H9 (cell line): Measurements from ENCODE around the gene TPPP3. TPM values are rescaled to one million over a fixed set of nuclear protein-coding genes. Genes with fewer than 3 reads are reported as not detected.

Experiments
- DNase-seq: peaks from one replicate; pipeline ENCODE4 v3.0.0-alpha.2; 2017
- H2AFZ ChIP-seq: one replicate; pipeline ENCODE4 v1.6.1; 2013; ENCODE audit warnings: mild to moderate bottlenecking, low read length, control low read depth, moderate library complexity
- H2AK5ac ChIP-seq: 2 replicates; pipeline ENCODE4 v1.6.1; 2013; ENCODE audit warnings: low read length, control low read depth, mixed read lengths; ENCODE audit not compliant: insufficient read length
- H2BK120ac ChIP-seq: one replicate; pipeline ENCODE4 v1.6.1; 2013; ENCODE audit warnings: low read depth, mild to moderate bottlenecking, low read length, control low read depth, inconsistent platforms; ENCODE audit not compliant: poor library complexity, severe bottlenecking
- H2BK12ac ChIP-seq: 2 replicates; pipeline ENCODE4 v1.6.1; 2013; ENCODE audit warnings: low read length, control low read depth, mixed read lengths, low read depth; ENCODE audit not compliant: insufficient read length
- H2BK15ac ChIP-seq: 2 replicates; pipeline ENCODE4 v1.6.1; 2013; ENCODE audit warnings: low read depth, low read length, control low read depth
- H2BK20ac ChIP-seq: one replicate; pipeline ENCODE4 v1.6.1; 2013; ENCODE audit warnings: low read depth, mild to moderate bottlenecking, low read length, control low read depth, inconsistent platforms; ENCODE audit not compliant: poor library complexity, severe bottlenecking
- H2BK5ac ChIP-seq: 2 replicates; pipeline ENCODE4 v1.6.1; 2013; ENCODE audit warnings: low read length, control low read depth, mixed read lengths; ENCODE audit not compliant: insufficient read length
- H3K14ac ChIP-seq: 2 replicates; pipeline ENCODE4 v1.6.1; 2013; ENCODE audit warnings: low read length, control low read depth; ENCODE audit not compliant: insufficient read depth
- H3K18ac ChIP-seq: 2 replicates; pipeline ENCODE4 v1.6.1; 2013; ENCODE audit warnings: low read depth, mild to moderate bottlenecking, mixed read lengths, low read length, control low read depth; ENCODE audit not compliant: insufficient read length
- H3K23ac ChIP-seq: 2 replicates; pipeline ENCODE4 v1.6.1; 2013; ENCODE audit warnings: low read length, control low read depth, mixed read lengths, low read depth; ENCODE audit not compliant: insufficient read length
- H3K23me2 ChIP-seq: 2 replicates; pipeline ENCODE4 v1.6.1; 2013; ENCODE audit warnings: low read depth, mild to moderate bottlenecking, mixed read lengths, low read length, control low read depth; ENCODE audit not compliant: insufficient read length, poor library complexity, severe bottlenecking
- H3K27ac ChIP-seq: 2 replicates; pipeline ENCODE4 v1.5.1; 2013; ENCODE audit warnings: low read length, control low read depth, mixed read lengths, low read depth; ENCODE audit not compliant: insufficient read length
- H3K27me3 ChIP-seq: 2 replicates; pipeline ENCODE4 v1.6.1; 2013; ENCODE audit warnings: low read length, control low read depth, inconsistent platforms; ENCODE audit not compliant: insufficient read depth
- H3K4ac ChIP-seq: 2 replicates; pipeline ENCODE4 v1.6.1; 2013; ENCODE audit warnings: low read depth, mild to moderate bottlenecking, control low read depth, inconsistent platforms, low read length, moderate library complexity
- H3K4me1 ChIP-seq: 2 replicates; pipeline ENCODE4 v1.6.1; 2013; ENCODE audit warnings: low read length, control low read depth, inconsistent platforms; ENCODE audit not compliant: insufficient read depth
- H3K4me2 ChIP-seq: 2 replicates; pipeline ENCODE4 v1.6.1; 2013; ENCODE audit warnings: low read length, control low read depth, mixed read lengths; ENCODE audit not compliant: insufficient read length, insufficient read depth
- H3K56ac ChIP-seq: 2 replicates; pipeline ENCODE4 v1.6.1; 2013; ENCODE audit warnings: low read depth, mild to moderate bottlenecking, mixed read lengths, low read length, control low read depth; ENCODE audit not compliant: insufficient read length
- H3K79me1 ChIP-seq: 2 replicates; pipeline ENCODE4 v1.6.1; 2013; ENCODE audit warnings: low read depth, mild to moderate bottlenecking, moderate library complexity, low read length, control low read depth, inconsistent platforms; ENCODE audit not compliant: insufficient read depth, poor library complexity, severe bottlenecking
- H3K79me2 ChIP-seq: 2 replicates; pipeline ENCODE4 v1.6.1; 2013; ENCODE audit warnings: low read length, control low read depth, inconsistent platforms; ENCODE audit not compliant: insufficient read depth
- H3K9ac ChIP-seq: 2 replicates; pipeline ENCODE4 v1.6.1; 2013; ENCODE audit warnings: low read length, control low read depth, mixed read lengths; ENCODE audit not compliant: insufficient read length; ENCODE audit errors: extremely low read depth
- H3K9me3 ChIP-seq: one replicate; pipeline ENCODE4 v1.6.1; 2013; ENCODE audit warnings: low read depth, low read length, inconsistent platforms; ENCODE audit not compliant: control insufficient read depth
- H3T11ph ChIP-seq: one replicate; pipeline ENCODE4 v1.6.1; 2013; ENCODE audit warnings: mild to moderate bottlenecking, low read length, control low read depth, inconsistent platforms
- H4K20me1 ChIP-seq: one replicate; pipeline ENCODE4 v1.6.1; 2013; ENCODE audit not compliant: control insufficient read depth, insufficient read length, insufficient read depth
- H4K5ac ChIP-seq: 2 replicates; pipeline ENCODE4 v1.6.1; 2013; ENCODE audit warnings: low read depth, mild to moderate bottlenecking, mixed read lengths, low read length, control low read depth; ENCODE audit not compliant: insufficient read length
- H4K8ac ChIP-seq: replicated peaks from 2 replicates; pipeline ENCODE4 v1.6.1; 2013; ENCODE audit warnings: low read length, control low read depth, mixed read lengths, low read depth; ENCODE audit not compliant: insufficient read length
- H4K91ac ChIP-seq: 2 replicates; pipeline ENCODE4 v1.6.1; 2013; ENCODE audit warnings: low read depth, mild to moderate bottlenecking, moderate library complexity, mixed read lengths, low read length, control low read depth; ENCODE audit not compliant: insufficient read length
- H3K27ac Mint-ChIP-seq, 3 experiments: 2 replicates in 2 of 3; 3 replicates in 1 of 3; pipeline ENCODE4 v1.8.0; 2020 to 2021; ENCODE audit warnings: mixed read lengths in 3 of 3, mild to moderate bottlenecking in 1 of 3, moderate library complexity in 1 of 3
- H3K27me3 Mint-ChIP-seq: 2 replicates; pipeline ENCODE4 v1.8.0; 2021; ENCODE audit warnings: low read depth, mild to moderate bottlenecking, moderate library complexity, mixed read lengths
- H3K36me3 Mint-ChIP-seq, 3 experiments: 2 replicates in 2 of 3; 3 replicates in 1 of 3; pipeline ENCODE4 v1.8.0; 2020 to 2021; ENCODE audit warnings: low read depth in 3 of 3, mixed read lengths in 3 of 3; ENCODE audit not compliant: insufficient read depth in 1 of 3
- H3K4me1 Mint-ChIP-seq, 2 experiments: 2 replicates each; pipeline ENCODE4 v1.8.0; 2020; ENCODE audit warnings: mixed read lengths in 2 of 2
- H3K4me3 Mint-ChIP-seq, 2 experiments: 2 replicates in 1 of 2; 3 replicates in 1 of 2; pipeline ENCODE4 v1.8.0; 2020 to 2021; ENCODE audit warnings: mild to moderate bottlenecking in 2 of 2, mixed read lengths in 2 of 2, moderate library complexity in 1 of 2
- H3K9me3 Mint-ChIP-seq, 2 experiments: 2 replicates in 1 of 2; 3 replicates in 1 of 2; pipeline ENCODE4 v1.8.0; 2020; ENCODE audit warnings: mild to moderate bottlenecking in 2 of 2, mixed read lengths in 2 of 2, moderate library complexity in 1 of 2
- CTCF ChIP-seq: fragments of 200-600 bp; sonication (generic); conservative IDR thresholded peaks from 3 replicates; pipeline ENCODE4 v1.8.0; 2021; ENCODE audit warnings: antibody characterized with exemption, mild to moderate bottlenecking
- WGBS: extraction: QIAGEN DNeasy Blood & Tissue Kit; methylation state at CpG from one replicate; pipeline ENCODE4 v1.1.7; 2013; ENCODE audit warnings: missing lambda C conversion rate, low lambda C conversion rate, mixed read lengths; ENCODE audit not compliant: insufficient read length; ENCODE audit errors: extremely low coverage; 5-methylcytosine and 5-hydroxymethylcytosine counted together
- total RNA-seq: library from RNA; stranded (reverse); gene quantifications from 2 replicates; pipeline ENCODE4 v1.2.1, GENCODE V29; 2021

The TPPP3 gene
- total RNA-seq, 1 experiment from 2014 or later: 0.79 TPM

- no peak overlapping the region for H3K9ac ChIP-seq
- H3K4ac ChIP-seq: no peak overlapping the region
- H2BK120ac ChIP-seq: no peak overlapping the region
- no peak overlapping the region for H3K23ac ChIP-seq
- TF ChIP-seq CTCF: no peak
- no peak overlapping the region for H2BK12ac ChIP-seq
- peaks cover 16 to 37% of the 10 kb centered on the region in 2 experiments for H3K4me1 Mint-ChIP-seq
- no peaks in the 10 kb centered on the region for H3K4me1 ChIP-seq
- H3T11ph ChIP-seq: no peak overlapping the region
- H3K56ac ChIP-seq: no peak overlapping the region
- H2BK15ac ChIP-seq: no peak overlapping the region
- peaks cover 25% of the 10 kb centered on the region; the same call in 1 of the 2 replicates for H3K27me3 ChIP-seq
- H3K27ac ChIP-seq: no peak overlapping the region
- H4K5ac ChIP-seq: no peak overlapping the region
- H3K4me2 ChIP-seq: no peak overlapping the region
- no peaks in the 10 kb centered on the region for H3K9me3 ChIP-seq
- no peak overlapping the region for H2BK5ac ChIP-seq
- peak overlapping the region in 1 of 2 experiments; percentile 23; a peak in 1 of 5 replicates for H3K4me3 Mint-ChIP-seq
- no peak overlapping the region for H4K8ac ChIP-seq
- WGBS: no CpG with 5 or more reads among the region's 15 CpGs
- peaks cover 2% of the 10 kb centered on the region for H4K20me1 ChIP-seq
- peaks cover 66% of the 10 kb centered on the region for H3K27me3 Mint-ChIP-seq
- H3K36me3 Mint-ChIP-seq: peaks cover 0 to 1% (median 0%) of the 10 kb centered on the region in 3 experiments; a peak in 1 of 7 replicates
- no peak overlapping the region for H3K14ac ChIP-seq
- no peak overlapping the region for H2BK20ac ChIP-seq
- no peaks in the 10 kb centered on the region for H3K79me2 ChIP-seq
- no peaks in the 10 kb centered on the region for H3K79me1 ChIP-seq
- no peak overlapping the region for H3K18ac ChIP-seq
- H3K23me2 ChIP-seq: peaks cover 3% of the 10 kb centered on the region
- no peak overlapping the region for H2AFZ ChIP-seq
- no peak for DNase-seq
- no peaks in the 10 kb centered on the region for H3K9me3 Mint-ChIP-seq
- H4K91ac ChIP-seq: no peak overlapping the region
- H2AK5ac ChIP-seq: no peak overlapping the region
- no peak overlapping the region for H3K27ac Mint-ChIP-seq
Measured at GRCh38 chr16:67397036-67397801, 3.9 kb upstream of the TPPP3 start.
